ENCODE measurements around the gene RNF43. TPM values are rescaled to one million over a fixed set of nuclear protein-coding genes. Genes with fewer than 3 reads are reported as not detected.

RNF43 gene
- total and polyA plus RNA-seq, 2 donors (not counting 1 experiment from before 2014, with no cell fraction given): 2.5 to 2.6 TPM

DNA sequence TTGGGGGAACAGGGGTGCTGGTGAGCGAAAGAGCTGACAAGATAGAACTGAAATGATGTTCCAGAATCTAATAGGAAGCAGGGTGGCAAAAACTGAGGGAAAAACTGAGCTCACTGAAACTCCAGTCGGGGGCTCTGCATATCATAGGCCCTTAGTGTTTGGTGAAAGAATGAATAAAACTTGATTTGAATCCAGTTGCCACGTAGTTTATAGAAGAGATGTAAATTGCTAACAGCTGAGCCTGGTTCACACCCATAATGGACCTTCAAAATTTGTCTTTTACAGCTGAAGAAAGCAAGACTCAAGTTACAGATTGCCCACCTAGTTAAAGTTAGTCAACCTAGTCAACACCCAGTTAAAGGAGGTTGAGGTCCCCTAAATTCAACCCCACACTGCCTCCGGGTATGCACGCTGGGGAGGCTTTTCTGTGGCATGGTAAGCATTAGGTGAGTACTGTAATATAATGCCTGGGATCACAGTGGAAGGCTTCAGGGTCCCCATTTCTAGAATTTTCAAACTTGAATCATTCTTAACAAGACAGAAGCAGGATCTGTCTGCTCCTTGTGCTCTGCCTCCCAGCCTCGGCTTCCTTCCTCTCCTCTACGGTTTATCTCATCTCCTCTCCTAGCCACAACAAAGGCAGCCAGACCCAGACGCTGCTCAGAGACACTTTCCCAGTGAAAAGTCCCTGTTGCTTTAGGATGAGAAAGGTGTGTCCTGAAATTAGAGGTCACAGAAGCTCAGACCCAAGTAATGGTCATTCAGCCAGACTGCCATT is 38.4 kb downstream of the RNF43 start:
- no peak overlapping the region for H3K4me2 ChIP-seq (replicated peaks; ENCODE audit: low read depth, low read length, poor library complexity, severe bottlenecking)
- no peaks in the 10 kb centered on the region for H3K9me3 ChIP-seq (ENCODE audit: control extremely low read depth in 1 of 3, control insufficient read depth in 2 of 3, insufficient read depth in 1 of 3, low read length in 2 of 3)
- TF ChIP-seq EZH2 (IDR thresholded peaks at IDR 0.05; ENCODE audit: borderline replicate concordance, insufficient read depth, low read depth, low read length, poor library complexity, severe bottlenecking): no peak
- TF ChIP-seq, protein P1, sequence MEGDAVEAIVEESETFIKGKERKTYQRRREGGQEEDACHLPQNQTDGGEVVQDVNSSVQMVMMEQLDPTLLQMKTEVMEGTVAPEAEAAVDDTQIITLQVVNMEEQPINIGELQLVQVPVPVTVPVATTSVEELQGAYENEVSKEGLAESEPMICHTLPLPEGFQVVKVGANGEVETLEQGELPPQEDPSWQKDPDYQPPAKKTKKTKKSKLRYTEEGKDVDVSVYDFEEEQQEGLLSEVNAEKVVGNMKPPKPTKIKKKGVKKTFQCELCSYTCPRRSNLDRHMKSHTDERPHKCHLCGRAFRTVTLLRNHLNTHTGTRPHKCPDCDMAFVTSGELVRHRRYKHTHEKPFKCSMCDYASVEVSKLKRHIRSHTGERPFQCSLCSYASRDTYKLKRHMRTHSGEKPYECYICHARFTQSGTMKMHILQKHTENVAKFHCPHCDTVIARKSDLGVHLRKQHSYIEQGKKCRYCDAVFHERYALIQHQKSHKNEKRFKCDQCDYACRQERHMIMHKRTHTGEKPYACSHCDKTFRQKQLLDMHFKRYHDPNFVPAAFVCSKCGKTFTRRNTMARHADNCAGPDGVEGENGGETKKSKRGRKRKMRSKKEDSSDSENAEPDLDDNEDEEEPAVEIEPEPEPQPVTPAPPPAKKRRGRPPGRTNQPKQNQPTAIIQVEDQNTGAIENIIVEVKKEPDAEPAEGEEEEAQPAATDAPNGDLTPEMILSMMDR (IDR thresholded peaks at IDR 0.05): no peak
- Mint-ChIP-seq H3K4me3 (no peak overlapping the region), H3K27me3 (no peaks in the 10 kb centered on the region), H3K4me1 (peaks cover 19% of the 10 kb centered on the region), H3K27ac (no peak overlapping the region), H3K9me3 (ENCODE audit: insufficient read depth) (no peaks in the 10 kb centered on the region)
- no peak overlapping the region for H3K4me3 ChIP-seq (ENCODE audit: control extremely low read depth in 1 of 5, extremely low read depth in 1 of 5, insufficient read depth in 1 of 5, low read depth in 2 of 5, low read length in 4 of 5)
- no peaks in the 10 kb centered on the region for H4K20me1 ChIP-seq (ENCODE audit: control insufficient read depth, insufficient read depth, low read length, poor library complexity, severe bottlenecking)
- no peaks in the 10 kb centered on the region for H3K36me3 ChIP-seq (replicated peaks in 1 of 2; ENCODE audit: control extremely low read depth in 1 of 2, control insufficient read depth in 1 of 2, extremely low read depth in 1 of 2, insufficient read depth in 2 of 2, low read length in 1 of 2)
- ATAC-seq (ENCODE audit: low read depth): no peak
- no peak overlapping the region for H3K9ac ChIP-seq (ENCODE audit: low read length)
- peaks cover 12 to 15% of the 10 kb centered on the region in 2 donors for H3K4me1 ChIP-seq (ENCODE audit: control insufficient read depth in 2 of 2, insufficient read depth in 2 of 2, low read length in 2 of 2)
- no peak overlapping the region for H2AFZ ChIP-seq (ENCODE audit: insufficient read depth, low read depth, low read length, poor library complexity, severe bottlenecking)
- intact Hi-C loops (cut with micrococcal nuclease): no loop called here
- H3K79me2 ChIP-seq (ENCODE audit: control insufficient read depth, insufficient read depth, low read length): no peaks in the 10 kb centered on the region
- H3K27me3 ChIP-seq (replicated peaks in 1 of 4; ENCODE audit: control extremely low read depth in 1 of 4, control insufficient read depth in 3 of 4, insufficient read depth in 4 of 4, low read length in 3 of 4): no peaks in the 10 kb centered on the region
- H3K27ac ChIP-seq (ENCODE audit: low read length in 2 of 2): no peak overlapping the region
- CTCF ChIA-PET: interaction anchor here (1.3 to 1.7 kb wide), 3 partner anchors 35 to 62 kb away, joined by 3 to 6 read pairs (median 3); partner anchors contain the start of gene RNF43
- no peak for DNase-seq
- 45% methylated on average over 2 of the region's 8 CpGs for WGBS (ENCODE audit: insufficient coverage)
- POLR2A ChIA-PET: no interaction called here

DNA sequence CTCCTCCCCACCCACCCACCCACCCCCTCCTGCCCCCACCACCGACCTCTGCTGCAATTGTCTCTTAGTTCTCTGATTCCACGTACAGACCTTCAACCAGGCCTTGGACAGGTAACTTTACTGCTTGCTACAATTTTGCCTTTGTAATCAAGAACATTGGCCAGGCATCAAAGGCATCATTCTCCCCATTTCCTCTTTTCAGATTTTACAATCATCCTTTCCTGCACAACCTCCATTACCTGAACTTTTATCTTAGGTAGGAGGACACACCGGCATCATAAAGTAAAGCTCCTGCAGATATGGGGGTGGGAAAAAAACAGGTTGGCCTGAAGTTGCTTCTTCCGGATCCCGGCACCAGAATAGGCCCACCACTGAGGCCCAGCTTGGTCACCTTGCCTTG is 39.7 kb downstream of the RNF43 start:
- Histone ChIP-seq H3K79me2 (ENCODE audit: control insufficient read depth, insufficient read depth, low read length) (no peaks in the 10 kb centered on the region), H3K4me3 (ENCODE audit: control extremely low read depth in 1 of 5, extremely low read depth in 1 of 5, insufficient read depth in 1 of 5, low read depth in 2 of 5, low read length in 4 of 5) (no peak overlapping the region), H3K36me3 (replicated peaks in 1 of 2; ENCODE audit: control extremely low read depth in 1 of 2, control insufficient read depth in 1 of 2, extremely low read depth in 1 of 2, insufficient read depth in 2 of 2, low read length in 1 of 2) (no peaks in the 10 kb centered on the region), H2AFZ (ENCODE audit: insufficient read depth, low read depth, low read length, poor library complexity, severe bottlenecking) (no peak overlapping the region), H3K4me2 (replicated peaks; ENCODE audit: low read depth, low read length, poor library complexity, severe bottlenecking) (no peak overlapping the region), H3K27ac (ENCODE audit: low read length in 2 of 2) (no peak overlapping the region), H3K9me3 (ENCODE audit: control extremely low read depth in 1 of 3, control insufficient read depth in 2 of 3, insufficient read depth in 1 of 3, low read length in 2 of 3) (no peaks in the 10 kb centered on the region), H4K20me1 (ENCODE audit: control insufficient read depth, insufficient read depth, low read length, poor library complexity, severe bottlenecking) (no peaks in the 10 kb centered on the region), H3K27me3 (replicated peaks in 1 of 4; ENCODE audit: control extremely low read depth in 1 of 4, control insufficient read depth in 3 of 4, insufficient read depth in 4 of 4, low read length in 3 of 4) (no peaks in the 10 kb centered on the region), H3K4me1 (ENCODE audit: control insufficient read depth in 2 of 2, insufficient read depth in 2 of 2, low read length in 2 of 2) (peaks cover 9 to 12% of the 10 kb centered on the region in 2 donors), H3K9ac (ENCODE audit: low read length) (no peak overlapping the region)
- Mint-ChIP-seq H3K4me3 (no peak overlapping the region), H3K27me3 (no peaks in the 10 kb centered on the region), H3K9me3 (ENCODE audit: insufficient read depth) (no peaks in the 10 kb centered on the region), H3K27ac (no peak overlapping the region), H3K4me1 (peaks cover 11% of the 10 kb centered on the region)
- ChIA-PET POLR2A (interaction anchor here (0.6 kb wide), 1 partner anchor 25 kb away, joined by 5 read pairs; the partner anchor contains the start of gene SUPT4H1), CTCF (no interaction called here)
- TF ChIP-seq, protein P1 (IDR thresholded peaks at IDR 0.05): no peak
- TF ChIP-seq EZH2 (IDR thresholded peaks at IDR 0.05; ENCODE audit: borderline replicate concordance, insufficient read depth, low read depth, low read length, poor library complexity, severe bottlenecking): no peak
- no peak for ATAC-seq (ENCODE audit: low read depth)
- 100% methylated on average over 3 of the region's 5 CpGs for WGBS (ENCODE audit: insufficient coverage)
- intact Hi-C loops (cut with micrococcal nuclease): no loop called here
- no peak for DNase-seq

Data from B cell (primary cell).